GM12872 (cell line): ENCODE measurements around the gene IQGAP3.

Experiments used
- TF ChIP-seq, protein P1 (sequence below): IDR thresholded peaks from 3 replicates; pipeline ENCODE4 v1.5.1; 2011; ENCODE audit warnings: low read depth, mild to moderate bottlenecking, low read length, moderate library complexity; ENCODE audit not compliant: insufficient read depth

IQGAP3 gene

DNA sequence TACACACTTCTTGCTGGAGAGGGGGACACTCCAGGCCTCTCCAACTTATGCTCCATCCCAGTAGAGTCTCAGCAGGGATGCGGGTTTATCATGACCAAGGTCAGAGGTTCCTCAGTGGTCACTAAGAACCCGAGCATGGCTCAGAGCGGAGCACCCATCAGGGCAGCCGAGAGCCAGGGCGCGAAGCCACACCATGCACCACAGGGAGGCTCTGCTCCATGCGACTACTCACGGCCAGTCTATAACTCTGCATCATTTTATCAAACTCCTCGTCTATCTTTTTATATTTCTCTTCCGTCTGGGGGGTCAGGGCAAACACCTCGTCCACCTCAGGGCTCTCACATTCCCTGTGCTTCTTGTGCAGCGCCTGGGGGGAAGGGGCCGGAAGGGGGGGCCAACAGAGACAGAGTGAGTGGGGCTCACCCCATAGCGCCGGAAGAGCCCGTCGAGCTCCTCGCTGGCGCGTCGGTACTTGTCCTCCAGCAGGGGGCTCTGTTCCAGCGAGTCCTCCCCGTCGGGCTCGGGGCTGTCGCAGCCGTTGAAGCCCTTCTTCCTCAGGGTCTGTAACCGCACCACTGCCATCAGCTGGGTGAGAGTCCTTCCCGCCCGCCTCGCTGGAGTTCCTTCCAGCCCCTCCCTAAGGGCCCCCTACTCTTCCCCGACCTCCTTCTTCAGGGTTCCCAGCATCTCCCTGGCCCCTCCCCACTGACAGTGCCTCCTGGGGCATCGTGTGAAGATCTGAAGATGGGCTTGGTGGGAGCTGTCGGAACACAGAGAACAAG, 91.8 kb downstream of the IQGAP3 start:
- TF ChIP-seq, protein P1, sequence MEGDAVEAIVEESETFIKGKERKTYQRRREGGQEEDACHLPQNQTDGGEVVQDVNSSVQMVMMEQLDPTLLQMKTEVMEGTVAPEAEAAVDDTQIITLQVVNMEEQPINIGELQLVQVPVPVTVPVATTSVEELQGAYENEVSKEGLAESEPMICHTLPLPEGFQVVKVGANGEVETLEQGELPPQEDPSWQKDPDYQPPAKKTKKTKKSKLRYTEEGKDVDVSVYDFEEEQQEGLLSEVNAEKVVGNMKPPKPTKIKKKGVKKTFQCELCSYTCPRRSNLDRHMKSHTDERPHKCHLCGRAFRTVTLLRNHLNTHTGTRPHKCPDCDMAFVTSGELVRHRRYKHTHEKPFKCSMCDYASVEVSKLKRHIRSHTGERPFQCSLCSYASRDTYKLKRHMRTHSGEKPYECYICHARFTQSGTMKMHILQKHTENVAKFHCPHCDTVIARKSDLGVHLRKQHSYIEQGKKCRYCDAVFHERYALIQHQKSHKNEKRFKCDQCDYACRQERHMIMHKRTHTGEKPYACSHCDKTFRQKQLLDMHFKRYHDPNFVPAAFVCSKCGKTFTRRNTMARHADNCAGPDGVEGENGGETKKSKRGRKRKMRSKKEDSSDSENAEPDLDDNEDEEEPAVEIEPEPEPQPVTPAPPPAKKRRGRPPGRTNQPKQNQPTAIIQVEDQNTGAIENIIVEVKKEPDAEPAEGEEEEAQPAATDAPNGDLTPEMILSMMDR: peak; percentile 94

GRCh38 chr1:156480016-156480370, 92.4 kb downstream of the IQGAP3 start:
- TF ChIP-seq, protein P1: peak; percentile 25; the same call in 2 of the 3 replicates

GRCh38 chr1:156479093-156480015, 93.0 kb downstream of the IQGAP3 start:
- TF ChIP-seq, protein P1: no peak

GRCh38 chr1:156478250-156478627, 94.1 kb downstream of the IQGAP3 start:
- TF ChIP-seq, protein P1: no peak

DNA sequence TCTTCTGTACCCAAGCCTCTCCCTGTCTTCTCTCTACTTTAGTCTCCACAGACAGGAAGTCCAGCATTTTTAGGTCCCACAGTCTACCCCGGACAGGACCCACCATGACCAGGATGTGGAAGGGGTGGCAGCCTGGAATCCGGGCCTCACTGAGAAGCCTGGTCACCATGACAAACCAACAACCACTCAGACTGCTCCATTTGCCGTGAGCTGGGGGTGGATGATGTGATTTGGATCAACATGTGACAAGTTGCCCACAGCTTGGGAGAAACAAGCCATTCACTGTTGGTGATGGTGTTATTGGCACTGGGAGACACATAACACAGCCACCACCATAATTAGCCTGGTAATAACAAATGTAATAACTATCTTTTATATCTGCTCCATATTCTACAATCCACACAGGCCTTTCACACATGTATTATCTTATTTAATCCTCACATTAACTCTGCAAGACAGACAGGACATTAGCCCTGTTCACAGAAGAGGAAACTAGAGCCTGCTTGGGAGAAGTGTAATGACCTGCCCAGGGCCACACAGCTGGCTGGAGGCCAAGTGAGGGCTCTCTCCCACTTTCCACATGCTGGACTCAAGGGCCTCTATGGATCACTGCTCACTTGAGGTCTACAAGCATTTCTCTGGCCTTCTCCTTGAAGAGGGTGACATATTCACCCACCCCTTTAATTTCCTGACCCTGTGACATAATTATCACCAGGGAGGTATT, 94.7 kb downstream of the IQGAP3 start:
- TF ChIP-seq, protein P1: no peak

DNA sequence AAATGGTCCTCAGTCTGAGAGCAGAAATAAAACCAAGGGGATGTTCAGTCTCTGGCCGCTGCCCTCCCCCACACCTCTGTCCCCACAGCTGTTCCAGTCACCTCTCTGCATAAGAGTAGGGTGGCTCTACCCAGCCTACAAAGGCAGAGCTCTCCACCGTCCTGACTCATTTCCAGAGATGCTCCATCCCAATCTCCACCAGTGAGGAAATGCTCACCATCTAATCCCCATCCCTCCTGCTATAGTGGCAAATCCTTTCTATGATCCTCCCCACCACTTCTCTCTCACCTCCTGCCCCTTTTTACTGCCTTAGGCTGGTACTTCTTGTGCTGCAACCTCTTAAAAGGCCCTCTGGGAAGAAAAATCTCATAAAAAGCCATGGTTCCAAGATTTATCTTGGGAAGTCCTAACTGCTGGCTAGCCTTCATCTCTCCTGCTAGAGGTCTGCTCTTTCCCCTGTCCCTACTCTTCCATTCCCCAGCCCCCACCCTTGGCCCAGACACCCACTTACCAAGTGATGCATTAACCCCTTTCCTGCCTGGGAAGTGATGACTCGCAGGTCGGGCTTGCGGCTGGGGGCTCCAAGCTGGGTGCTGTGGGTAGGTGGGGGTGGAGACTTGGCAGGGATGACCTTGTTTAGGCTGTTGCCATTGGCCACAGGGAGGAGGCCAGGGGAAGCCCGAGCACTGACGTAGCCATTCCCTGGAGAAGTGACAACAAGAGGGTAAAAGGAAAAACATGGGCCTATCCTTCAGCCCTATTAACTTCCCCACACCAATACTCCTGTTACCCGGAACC, 95.7 kb downstream of the IQGAP3 start:
- TF ChIP-seq, protein P1: no peak
